GM10248 (cell line): ENCODE results near the gene ACAP3.

ENCODE experiments used
- CTCF ChIA-PET: fragments of 300-600 bp; sonication (Branson Sonifier 250); formaldehyde crosslinking; extraction: SDS; loops from one replicate; lab custom pipeline; 2021; ENCODE audit warnings: antibody characterized with exemption; lab: Yijun Ruan, JAX
- POLR2A ChIA-PET: fragments of 350-650 bp; sonication (Branson Sonifier 250); formaldehyde crosslinking; extraction: SDS; loops from one replicate; lab custom pipeline; 2020; ENCODE audit warnings: antibody characterized with exemption; lab: Yijun Ruan, JAX
- DNase-seq: peaks from one replicate; pipeline ENCODE4 v3.0.0; 2012; ENCODE audit errors: extremely low spot score
- CTCF ChIP-seq: IDR thresholded peaks from 2 replicates; pipeline ENCODE4 v1.5.1; 2012; ENCODE audit warnings: mild to moderate bottlenecking, low read depth; ENCODE audit errors: extremely low read depth, missing control alignments, control extremely low read depth

Gene ACAP3

GRCh38 chr1:1334835-1335234 is 27.1 kb upstream of the ACAP3 start:
- CTCF ChIA-PET, result interaction anchor here (0.9 kb wide), 1 partner anchor 38 kb away, joined by 4 read pairs; no protein-coding TSS in a partner anchor
- POLR2A ChIA-PET, result no interaction called here
- no peak for TF ChIP-seq CTCF
- no peak for DNase-seq

GRCh38 chr1:1333551-1334241 is 26.0 kb upstream of the ACAP3 start:
- no peak for TF ChIP-seq CTCF
- ChIA-PET CTCF (no interaction called here), POLR2A (no interaction called here)

GRCh38 chr1:1332774-1333480 is 25.2 kb upstream of the ACAP3 start:
- no peak for TF ChIP-seq CTCF
- DNase-seq, result no peak
- ChIA-PET CTCF (no interaction called here), POLR2A (no interaction called here)

More at GRCh38 chr1:1333551-1334241, 26.0 kb upstream of the ACAP3 start:
- no peak for DNase-seq

GRCh38 chr1:1332031-1332755 is 24.5 kb upstream of the ACAP3 start:
- DNase-seq, result no peak
- ChIA-PET POLR2A (no interaction called here), CTCF (no interaction called here)
- no peak for TF ChIP-seq CTCF

- TF ChIP-seq CTCF, result no peak
- ChIA-PET POLR2A (interaction anchor here (0.6 kb wide), 1 partner anchor 577 kb away, joined by 4 read pairs; no protein-coding TSS in a partner anchor), CTCF (no interaction called here)
- DNase-seq, result no peak
Measured at GRCh38 chr1:1331068-1331965, 23.6 kb upstream of the ACAP3 start, which contains the start of gene TAS1R3. TSS of gene TAS1R3 (plus strand) at chr1:1331280. CDS start at chr1:1331346, 66 bp downstream.
